T1000 (cell line): ENCODE data around the gene FOXO1.

ENCODE experiments used
- DNase-seq: peaks from one replicate; lab custom pipeline; 2025; ENCODE audit warnings: mixed read lengths; lab: John Stamatoyannopoulos, UW

FOXO1 gene

GRCh38 chr13:40609972-40610726 is 56.3 kb downstream of the FOXO1 start:
- no peak for DNase-seq

- DNase-seq, result no peak
These were observed 58.1 kb downstream of the FOXO1 start for GRCh38 chr13:40608308-40608707.

- DNase-seq, result no peak
These were observed 60.9 kb downstream of the FOXO1 start for GRCh38 chr13:40605573-40605972.

GRCh38 chr13:40604135-40604534 is 62.3 kb downstream of the FOXO1 start:
- DNase-seq, result no peak

GRCh38 chr13:40600149-40600751 is 66.2 kb downstream of the FOXO1 start:
- DNase-seq, result no peak

GRCh38 chr13:40599747-40600146 is 66.7 kb downstream of the FOXO1 start:
- no peak for DNase-seq

GRCh38 chr13:40599124-40599523 is 67.3 kb downstream of the FOXO1 start:
- no peak for DNase-seq

- no peak for DNase-seq
These were observed 67.9 kb downstream of the FOXO1 start for GRCh38 chr13:40598569-40598968.

- no peak for DNase-seq
These were observed 68.6 kb downstream of the FOXO1 start for GRCh38 chr13:40597735-40598365.

GRCh38 chr13:40596484-40596883 is 70.0 kb downstream of the FOXO1 start:
- DNase-seq, result no peak

- DNase-seq, result no peak
These were observed 70.7 kb downstream of the FOXO1 start for GRCh38 chr13:40595693-40596092.

- DNase-seq, result no peak
These were observed 74.4 kb downstream of the FOXO1 start for GRCh38 chr13:40592035-40592434.

GRCh38 chr13:40591091-40591490 is 75.3 kb downstream of the FOXO1 start:
- no peak for DNase-seq

- no peak for DNase-seq
These were observed 76.2 kb downstream of the FOXO1 start for GRCh38 chr13:40590112-40590862.

- no peak for DNase-seq
These were observed 76.9 kb downstream of the FOXO1 start for GRCh38 chr13:40589285-40590109.

- DNase-seq, result no peak
These were observed 78.3 kb downstream of the FOXO1 start for GRCh38 chr13:40588101-40588500.

- no peak for DNase-seq
These were observed 79.4 kb downstream of the FOXO1 start for GRCh38 chr13:40586886-40587565.

GRCh38 chr13:40585911-40586471 is 80.5 kb downstream of the FOXO1 start:
- DNase-seq, result no peak

GRCh38 chr13:40583738-40584137 is 82.7 kb downstream of the FOXO1 start:
- DNase-seq, result no peak

GRCh38 chr13:40582531-40582930 is 83.9 kb downstream of the FOXO1 start:
- DNase-seq, result no peak

GRCh38 chr13:40581277-40581579 is 85.2 kb downstream of the FOXO1 start:
- no peak for DNase-seq
